ENCODE results near the gene PLA2G1B. TPM values are rescaled to one million over a fixed set of nuclear protein-coding genes. Genes with fewer than 3 reads are reported as not detected.

Gene PLA2G1B
- total RNA-seq, 1 donor = not detected

GRCh38 chr12:120287491-120287890, 40.1 kb downstream of the PLA2G1B start:
- DNase-seq (ENCODE audit: low read depth) = no peak
- TF ChIP-seq, protein P1, sequence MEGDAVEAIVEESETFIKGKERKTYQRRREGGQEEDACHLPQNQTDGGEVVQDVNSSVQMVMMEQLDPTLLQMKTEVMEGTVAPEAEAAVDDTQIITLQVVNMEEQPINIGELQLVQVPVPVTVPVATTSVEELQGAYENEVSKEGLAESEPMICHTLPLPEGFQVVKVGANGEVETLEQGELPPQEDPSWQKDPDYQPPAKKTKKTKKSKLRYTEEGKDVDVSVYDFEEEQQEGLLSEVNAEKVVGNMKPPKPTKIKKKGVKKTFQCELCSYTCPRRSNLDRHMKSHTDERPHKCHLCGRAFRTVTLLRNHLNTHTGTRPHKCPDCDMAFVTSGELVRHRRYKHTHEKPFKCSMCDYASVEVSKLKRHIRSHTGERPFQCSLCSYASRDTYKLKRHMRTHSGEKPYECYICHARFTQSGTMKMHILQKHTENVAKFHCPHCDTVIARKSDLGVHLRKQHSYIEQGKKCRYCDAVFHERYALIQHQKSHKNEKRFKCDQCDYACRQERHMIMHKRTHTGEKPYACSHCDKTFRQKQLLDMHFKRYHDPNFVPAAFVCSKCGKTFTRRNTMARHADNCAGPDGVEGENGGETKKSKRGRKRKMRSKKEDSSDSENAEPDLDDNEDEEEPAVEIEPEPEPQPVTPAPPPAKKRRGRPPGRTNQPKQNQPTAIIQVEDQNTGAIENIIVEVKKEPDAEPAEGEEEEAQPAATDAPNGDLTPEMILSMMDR (IDR thresholded peaks at IDR 0.05; ENCODE audit: insufficient read depth, low read depth, low read length) = no peak
- H3K4me3 ChIP-seq (ENCODE audit: low read depth, low read length) = no peak overlapping the region

DNA sequence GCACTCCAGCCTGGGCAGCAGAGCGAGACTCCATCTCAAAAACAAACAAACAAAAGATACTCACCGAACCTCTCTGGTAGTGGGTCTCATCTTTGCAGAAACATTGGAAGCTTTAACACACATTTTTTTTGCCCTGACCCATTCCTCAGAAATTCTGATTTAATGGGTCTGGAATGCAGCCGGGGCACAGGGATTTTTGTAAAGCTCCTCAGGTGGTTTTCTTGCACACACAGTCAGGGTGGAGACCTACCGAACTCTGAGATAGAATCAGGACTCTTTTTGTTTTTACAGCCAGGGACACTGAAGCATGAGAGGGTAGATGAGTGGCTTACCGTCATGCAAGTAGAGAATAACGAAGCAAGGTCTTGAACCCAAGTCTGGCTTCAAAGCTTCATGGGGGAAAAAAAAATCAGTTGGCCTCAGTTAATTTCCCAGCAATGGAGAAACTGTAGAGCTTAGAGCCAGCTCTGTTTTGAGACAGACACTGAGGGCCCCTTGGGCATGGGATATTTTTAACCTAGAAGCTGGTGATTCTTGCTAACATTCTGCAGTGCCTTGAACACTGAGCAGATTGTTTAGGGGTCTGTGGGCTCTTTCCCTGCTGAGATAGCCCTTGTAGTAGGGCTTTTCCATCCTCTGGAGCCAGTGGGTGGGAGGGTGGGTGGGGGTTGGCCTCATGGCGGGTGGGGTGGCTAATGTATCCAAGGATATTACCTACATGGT, 40.6 kb downstream of the PLA2G1B start:
- DNase-seq (ENCODE audit: low read depth) = no peak
- TF ChIP-seq, protein P1 (IDR thresholded peaks at IDR 0.05; ENCODE audit: insufficient read depth, low read depth, low read length) = no peak
- no peak overlapping the region for H3K4me3 ChIP-seq (ENCODE audit: low read depth, low read length)

DNA sequence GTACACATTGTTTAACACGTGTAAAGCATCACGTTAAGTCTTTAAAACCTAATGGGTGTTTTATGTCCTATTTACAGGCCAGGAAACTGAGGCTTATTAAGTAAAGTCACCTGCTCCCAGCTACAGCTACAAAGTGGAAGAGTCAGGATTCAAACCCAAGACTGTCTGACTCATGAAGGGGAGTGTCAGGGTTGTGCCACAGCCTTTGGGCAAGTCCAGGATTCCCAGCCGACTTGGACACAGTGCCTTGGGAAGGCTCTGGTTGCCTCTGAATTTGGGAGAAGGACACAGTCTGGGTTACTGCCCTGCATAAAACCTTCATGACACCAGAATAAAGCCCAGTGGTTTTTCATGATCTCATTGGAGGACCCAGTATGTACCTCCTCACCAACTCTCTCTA, 43.2 kb downstream of the PLA2G1B start:
- no peak for DNase-seq (ENCODE audit: low read depth)
- TF ChIP-seq, protein P1 (IDR thresholded peaks at IDR 0.05; ENCODE audit: insufficient read depth, low read depth, low read length) = no peak
- H3K4me3 ChIP-seq (ENCODE audit: low read depth, low read length) = no peak overlapping the region

DNA sequence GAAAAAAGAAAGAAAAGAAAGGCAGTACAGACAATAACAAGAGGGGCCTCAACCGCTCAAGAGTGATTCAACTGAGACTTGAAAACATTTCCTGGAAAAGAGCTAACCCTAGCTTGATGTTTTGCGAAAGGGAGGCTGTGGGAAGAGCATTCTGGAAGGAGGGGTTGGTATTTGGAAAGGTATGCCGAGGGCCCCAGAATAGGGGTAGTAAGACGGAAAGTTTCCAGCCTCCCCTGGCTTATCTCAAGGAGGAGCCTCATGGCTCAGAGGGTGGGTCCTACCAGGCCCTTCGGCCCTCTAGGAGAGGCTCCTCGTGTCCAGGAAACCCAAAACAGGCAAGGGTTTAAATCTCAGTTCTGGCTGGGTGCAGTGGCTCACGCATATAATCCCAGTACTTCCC, 44.3 kb downstream of the PLA2G1B start:
- TF ChIP-seq, protein P1 (IDR thresholded peaks at IDR 0.05; ENCODE audit: insufficient read depth, low read depth, low read length) = no peak

GRCh38 chr12:120278137-120279069, 49.2 kb downstream of the PLA2G1B start:
- TF ChIP-seq, protein P1 (IDR thresholded peaks at IDR 0.05; ENCODE audit: insufficient read depth, low read depth, low read length) = no peak
- H3K4me3 ChIP-seq (ENCODE audit: low read depth, low read length) = no peak overlapping the region
- no peak for DNase-seq (ENCODE audit: low read depth)

More for the DNA sequence above, 44.3 kb downstream of the PLA2G1B start:
- peak; percentile 78 for DNase-seq (ENCODE audit: low read depth)
- no peak overlapping the region for H3K4me3 ChIP-seq (ENCODE audit: low read depth, low read length)

DNA sequence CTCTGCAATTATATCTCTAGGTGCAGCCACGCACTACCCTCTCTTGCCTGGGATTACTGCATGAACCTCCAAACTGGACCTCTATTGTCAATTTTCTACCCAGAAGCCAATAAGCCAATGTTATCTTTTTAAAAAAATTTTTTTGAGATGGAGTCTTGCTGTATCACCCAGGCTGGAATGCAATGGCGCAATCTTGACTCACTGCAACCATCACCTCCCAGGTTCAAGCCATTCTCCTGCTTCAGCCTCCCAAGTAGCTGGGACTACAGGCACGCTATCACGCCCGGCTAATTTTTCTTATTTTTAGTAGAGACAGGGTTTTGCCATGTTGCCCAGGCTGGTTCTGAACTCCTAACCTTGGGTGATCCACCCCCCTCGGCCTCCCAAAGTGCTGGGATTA, 50.8 kb downstream of the PLA2G1B start:
- TF ChIP-seq, protein P1 (IDR thresholded peaks at IDR 0.05; ENCODE audit: insufficient read depth, low read depth, low read length) = no peak

More for the DNA sequence above, 50.8 kb downstream of the PLA2G1B start:
- DNase-seq (ENCODE audit: low read depth) = peak; percentile 51
- H3K4me3 ChIP-seq (ENCODE audit: low read depth, low read length) = no peak overlapping the region

Small RNA genes within 50 kb of the gene (small RNA-seq; reads per million reads assigned to genes)
- gene RNU4-1 (123 reads per million, percentile 97 among the genes with 10 or more reads in this experiment), gene RNU4-2 (423 reads per million, percentile 98 among the genes with 10 or more reads in this experiment), gene RNU6-1088P (not detected)

Other genes starting within 250 kb of the PLA2G1B start
- 24.5 and 24.6 TPM in 2 replicates for gene RAB35, start 211.0 kb downstream of the PLA2G1B start, total RNA-seq
- 147 and 210 TPM in 2 replicates for gene GCN1, start 133.1 kb downstream of the PLA2G1B start, total RNA-seq
- 1,973 and 2,129 TPM in 2 replicates for gene RPLP0, start 126.7 kb downstream of the PLA2G1B start, total RNA-seq
- gene PXN, start 62.0 kb downstream of the PLA2G1B start, total RNA-seq = 63.0 and 67.3 TPM in 2 replicates
- under 0.01 TPM in 2 replicates for gene RNU4-2, start 35.9 kb downstream of the PLA2G1B start, total RNA-seq
- under 0.01 TPM in 2 replicates for gene RNU4-1, start 34.5 kb downstream of the PLA2G1B start, total RNA-seq
- 1.3 and 1.6 TPM in 2 replicates for gene SIRT4, start 25.5 kb downstream of the PLA2G1B start, total RNA-seq
- not detected in 2 replicates for gene MSI1, start 41.4 kb upstream of the PLA2G1B start, total RNA-seq
- gene COX6A1, start 110.3 kb upstream of the PLA2G1B start, total RNA-seq = 215 and 306 TPM in 2 replicates
- 18.7 and 30.7 TPM in 2 replicates for gene TRIAP1, start 118.6 kb upstream of the PLA2G1B start, total RNA-seq
- gene GATC, start 118.7 kb upstream of the PLA2G1B start, total RNA-seq = 13.5 and 20.7 TPM in 2 replicates
- 148 and 192 TPM in 2 replicates for gene SRSF9, start 142.0 kb upstream of the PLA2G1B start, total RNA-seq
- 206 and 280 TPM in 2 replicates for gene DYNLL1, start 168.3 kb upstream of the PLA2G1B start, total RNA-seq
- 18.4 and 29.8 TPM in 2 replicates for gene COQ5, start 201.4 kb upstream of the PLA2G1B start, total RNA-seq
- gene RNF10, start 206.6 kb upstream of the PLA2G1B start, total RNA-seq = 127 and 175 TPM in 2 replicates